Mucosa of descending colon (tissue), 3 donors: ENCODE data around the gene IL2RA. TPM values are rescaled to one million over a fixed set of nuclear protein-coding genes. Genes with fewer than 3 reads are reported as not detected.

Source experiments
- ATAC-seq: fragments of 200-7000 bp; cut with Tn5 transposase; one replicate; pipeline ENCODE4 v1.9.1; 2020; ENCODE audit warnings: mild to moderate bottlenecking, moderate library complexity
- DNase-seq, 3 donors: peaks; one replicate each; pipeline ENCODE4 v3.0.0-alpha.2; 2020
- H3K36me3 ChIP-seq: fragments of 200-600 bp; one replicate; pipeline ENCODE4 v1.8.0; 2021; ENCODE audit warnings: low read depth, mild to moderate bottlenecking
- H3K4me1 ChIP-seq: fragments of 200-600 bp; one replicate; pipeline ENCODE4 v1.8.0; 2021; ENCODE audit warnings: low read depth, mild to moderate bottlenecking
- H3K4me3 ChIP-seq: fragments of 200-600 bp; one replicate; pipeline ENCODE4 v1.8.0; 2021; ENCODE audit warnings: mild to moderate bottlenecking
- H3K9me3 ChIP-seq: fragments of 200-600 bp; one replicate; pipeline ENCODE4 v1.8.0; 2021; ENCODE audit warnings: mild to moderate bottlenecking
- intact Hi-C, 2 donors: fragments of 100-400 bp; cut with DNase I in 1 of 2; cut with micrococcal nuclease in 1 of 2; formaldehyde crosslinking; loops; one replicate each; pipeline versions ENCODE4 v1.11.0 to v1.11.1; 2022; cut with DNase I, micrococcal nuclease
- total RNA-seq, 3 donors: library from RNA; stranded (reverse); fragmentation: NEBNext Ultra II Directional in 2 of 3; extraction: Animal tissue kit (Norgen Biotek cat#: 25700) in 2 of 3; gene quantifications; one replicate each; pipeline versions ENCODE4 v1.2.1 to v1.2.4, GENCODE V29; 2021 to 2023
- TF ChIP-seq, protein P1 (sequence below): fragments of 200-600 bp; IDR thresholded peaks from one replicate; pipeline ENCODE4 v1.8.0; 2022; ENCODE audit warnings: antibody characterized with exemption, mild to moderate bottlenecking
- donor health status: DM: no; HTN: no; CAD: no; lungs with moderate emphysema.
- donor health status: DM: no; HTN: no; CAD: no.
- donor health status: DM: no; HTN: yes; CAD: no.

IL2RA gene
- total RNA-seq, 3 donors from 2014 or later, result 1.2 to 3.7 (median 2.1) TPM

DNA sequence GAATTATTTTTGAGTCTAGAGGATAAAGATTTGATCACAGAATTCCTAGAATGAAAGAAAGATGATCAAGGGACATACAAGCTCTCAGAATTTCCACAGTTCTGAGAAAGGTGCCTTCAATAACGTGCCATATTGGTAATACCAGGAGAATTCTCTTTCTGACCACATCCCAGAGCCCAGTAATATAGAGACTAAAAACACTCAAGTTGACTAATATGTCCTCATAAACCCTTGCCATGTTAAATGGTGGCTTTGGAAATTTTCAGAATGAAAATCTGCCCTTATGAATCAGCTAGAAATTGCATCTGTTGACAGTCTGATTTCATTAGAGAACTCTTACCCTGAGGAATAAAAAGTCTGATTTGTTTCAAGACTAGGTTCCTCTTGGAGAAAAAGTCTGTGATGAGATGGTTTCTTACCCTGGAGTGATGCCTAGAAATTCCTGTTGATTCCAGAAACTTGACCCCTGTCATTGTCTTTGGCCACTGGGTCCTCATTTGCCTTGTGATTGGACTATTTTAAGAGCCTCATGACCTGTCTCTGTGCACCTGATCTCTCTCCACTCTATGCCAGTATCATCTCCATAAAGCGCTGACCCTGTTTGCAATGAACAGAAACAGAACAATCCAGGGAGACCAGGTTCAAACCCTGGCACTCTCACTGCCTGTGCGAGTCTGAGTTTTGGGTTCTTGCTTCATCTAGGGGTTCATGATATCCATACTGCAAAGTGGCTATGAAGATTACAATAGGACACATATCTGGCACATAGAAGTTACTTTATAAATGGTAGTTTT lies 3.3 kb downstream of the IL2RA start:
- DNase-seq, result no peak

DNA sequence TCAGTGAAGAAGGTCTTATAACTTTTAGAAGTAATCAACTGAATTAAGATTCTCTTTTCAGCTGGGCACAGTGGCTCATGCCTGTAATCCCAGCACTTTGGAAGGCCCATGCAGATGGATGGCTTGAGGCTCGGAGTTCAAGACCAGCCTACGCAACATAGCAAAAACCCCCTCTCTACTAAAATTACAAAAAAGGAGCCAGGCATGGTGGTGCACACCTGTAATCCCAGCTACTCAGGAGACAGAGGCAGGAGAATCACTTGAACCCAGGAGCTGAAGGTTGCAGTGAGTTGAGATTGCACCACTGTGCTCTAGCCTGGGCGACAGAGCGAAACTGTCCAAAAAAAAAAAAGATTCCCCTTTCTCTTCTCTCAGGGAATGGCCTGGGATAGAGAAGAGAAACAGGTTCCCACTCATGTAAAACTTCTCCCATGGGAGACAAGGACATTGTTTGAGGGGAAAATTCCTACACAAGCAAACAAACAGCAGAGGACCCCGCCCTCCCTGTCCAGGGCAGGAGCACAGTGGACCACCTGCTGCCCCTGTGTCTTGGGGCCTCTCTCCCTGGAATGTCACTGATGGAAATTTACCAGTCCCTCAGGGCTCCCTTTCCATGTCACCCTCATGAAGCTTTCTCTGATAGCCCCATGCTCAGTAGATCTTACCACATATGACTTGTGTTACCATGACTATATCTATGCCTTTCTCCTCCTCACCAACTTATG lies 5.6 kb downstream of the IL2RA start:
- TF ChIP-seq, protein P1, sequence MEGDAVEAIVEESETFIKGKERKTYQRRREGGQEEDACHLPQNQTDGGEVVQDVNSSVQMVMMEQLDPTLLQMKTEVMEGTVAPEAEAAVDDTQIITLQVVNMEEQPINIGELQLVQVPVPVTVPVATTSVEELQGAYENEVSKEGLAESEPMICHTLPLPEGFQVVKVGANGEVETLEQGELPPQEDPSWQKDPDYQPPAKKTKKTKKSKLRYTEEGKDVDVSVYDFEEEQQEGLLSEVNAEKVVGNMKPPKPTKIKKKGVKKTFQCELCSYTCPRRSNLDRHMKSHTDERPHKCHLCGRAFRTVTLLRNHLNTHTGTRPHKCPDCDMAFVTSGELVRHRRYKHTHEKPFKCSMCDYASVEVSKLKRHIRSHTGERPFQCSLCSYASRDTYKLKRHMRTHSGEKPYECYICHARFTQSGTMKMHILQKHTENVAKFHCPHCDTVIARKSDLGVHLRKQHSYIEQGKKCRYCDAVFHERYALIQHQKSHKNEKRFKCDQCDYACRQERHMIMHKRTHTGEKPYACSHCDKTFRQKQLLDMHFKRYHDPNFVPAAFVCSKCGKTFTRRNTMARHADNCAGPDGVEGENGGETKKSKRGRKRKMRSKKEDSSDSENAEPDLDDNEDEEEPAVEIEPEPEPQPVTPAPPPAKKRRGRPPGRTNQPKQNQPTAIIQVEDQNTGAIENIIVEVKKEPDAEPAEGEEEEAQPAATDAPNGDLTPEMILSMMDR, result no peak
- H3K4me3 ChIP-seq, result no peak overlapping the region
- H3K36me3 ChIP-seq, result no peaks in the 10 kb centered on the region
- DNase-seq (no peak), ATAC-seq (no peak)
- intact Hi-C loops, result no loop called here
- H3K9me3 ChIP-seq, result no peaks in the 10 kb centered on the region
- peaks cover 15% of the 10 kb centered on the region for H3K4me1 ChIP-seq

More for the DNA sequence above, 3.3 kb downstream of the IL2RA start:
- no peaks in the 10 kb centered on the region for H3K9me3 ChIP-seq
- no peak for ATAC-seq
- intact Hi-C loops, result no loop called here
- no peaks in the 10 kb centered on the region for H3K36me3 ChIP-seq
- TF ChIP-seq, protein P1, result no peak
- peaks cover 3% of the 10 kb centered on the region for H3K4me1 ChIP-seq
- no peak overlapping the region for H3K4me3 ChIP-seq

DNA sequence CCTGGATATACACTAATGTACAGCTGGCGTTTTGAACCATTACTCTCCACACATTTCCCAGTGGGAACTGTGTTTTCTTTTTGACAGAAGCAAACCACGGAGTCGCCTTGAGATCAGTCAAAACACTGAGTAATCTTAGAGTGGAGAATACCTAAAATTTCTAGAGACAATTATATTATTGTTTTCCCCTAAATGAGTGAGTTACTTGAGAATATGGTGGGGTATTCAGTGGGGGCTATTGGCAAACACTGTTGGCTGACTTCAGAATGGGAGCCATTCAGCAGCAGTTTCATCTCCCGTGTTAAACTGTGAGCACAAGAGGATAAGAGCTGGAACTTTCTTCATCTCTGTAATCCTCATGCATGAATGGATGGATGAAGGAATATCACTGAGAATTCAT lies 6.2 kb downstream of the IL2RA start:
- intact Hi-C loops, result no loop called here
- DNase-seq, result no peak
- H3K36me3 ChIP-seq, result no peaks in the 10 kb centered on the region
- no peak for ATAC-seq
- H3K4me3 ChIP-seq, result no peak overlapping the region
- TF ChIP-seq, protein P1, result no peak
- peaks cover 15% of the 10 kb centered on the region for H3K4me1 ChIP-seq
- H3K9me3 ChIP-seq, result no peaks in the 10 kb centered on the region

DNA sequence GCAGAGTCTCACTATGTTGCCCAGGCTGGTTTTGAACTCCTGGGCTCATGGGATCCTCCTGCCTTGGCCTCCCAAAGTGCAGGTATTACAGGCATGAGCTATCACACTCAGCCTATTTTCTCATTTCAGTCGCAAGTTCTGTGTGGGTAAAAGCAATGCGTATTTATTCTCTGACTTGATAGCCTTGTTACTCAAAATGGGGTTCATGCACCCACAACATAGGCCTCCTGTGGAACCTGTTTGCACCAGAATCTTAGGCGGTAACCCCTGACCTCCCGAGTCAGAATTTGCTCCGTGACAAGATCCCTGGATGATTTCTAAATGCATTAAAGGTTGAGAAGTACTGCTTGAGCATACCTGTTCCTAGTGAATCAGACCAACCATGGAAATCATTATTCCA lies 7.3 kb downstream of the IL2RA start:
- DNase-seq (peak in 1 of 3 donors; percentile 0), ATAC-seq (no peak)
- H3K4me3 ChIP-seq, result no peak overlapping the region
- no peaks in the 10 kb centered on the region for H3K9me3 ChIP-seq
- peaks cover 15% of the 10 kb centered on the region for H3K4me1 ChIP-seq
- intact Hi-C loops, result no loop called here
- TF ChIP-seq, protein P1, result no peak
- no peaks in the 10 kb centered on the region for H3K36me3 ChIP-seq

DNA sequence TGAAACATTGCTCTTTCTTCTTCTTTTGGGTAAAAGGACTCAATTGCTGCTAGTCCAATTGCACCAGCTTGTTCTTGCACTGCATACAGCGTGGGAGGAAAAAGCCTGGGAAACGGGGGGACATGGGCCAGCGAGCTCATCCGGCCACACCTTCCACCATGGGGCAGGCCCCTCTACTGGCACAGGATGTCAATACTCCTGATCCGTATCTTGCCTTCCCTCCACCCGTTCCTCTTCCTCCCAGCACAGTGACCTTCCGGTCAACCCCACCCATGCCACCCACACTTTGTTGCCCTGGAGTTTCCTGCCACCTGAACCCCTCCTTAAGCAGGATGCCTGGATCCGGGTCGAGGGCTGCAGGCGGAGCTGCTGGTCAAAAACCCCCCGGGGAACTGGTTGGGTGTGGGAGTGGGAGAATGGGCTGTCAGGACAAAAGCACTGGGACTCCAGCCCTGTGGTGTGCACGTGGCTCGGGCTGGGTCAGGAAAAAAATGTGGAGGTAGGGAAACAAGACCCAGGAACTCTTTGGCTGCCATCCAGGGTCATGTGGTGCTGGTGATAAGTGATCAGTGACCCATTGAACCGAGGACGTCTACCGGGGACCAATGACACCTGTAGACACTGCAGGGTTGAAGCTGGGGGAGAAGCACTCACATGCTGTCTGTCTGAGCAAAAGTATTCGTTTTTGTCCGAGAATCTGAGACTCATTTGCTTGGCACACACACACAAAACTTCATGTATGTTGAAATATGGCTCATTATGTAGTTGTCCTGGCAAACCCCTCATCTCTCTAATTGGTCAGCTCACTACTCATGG lies 8.1 kb downstream of the IL2RA start:
- ATAC-seq, result peak; percentile 39
- TF ChIP-seq, protein P1, result no peak

More for the DNA sequence above, 8.1 kb downstream of the IL2RA start:
- Histone ChIP-seq H3K9me3 (no peaks in the 10 kb centered on the region), H3K4me1 (peaks cover 15% of the 10 kb centered on the region), H3K4me3 (no peak overlapping the region), H3K36me3 (no peaks in the 10 kb centered on the region)
- peak; percentile 56 to 75 (median 68) for DNase-seq
- intact Hi-C loops, result no loop called here
